ENCODE measurements around the gene INPP5F. TPM values are rescaled to one million over a fixed set of nuclear protein-coding genes. Genes with fewer than 3 reads are reported as not detected.

The INPP5F gene
- total RNA-seq, 1 donor from 2014 or later: 11.5 TPM

DNA sequence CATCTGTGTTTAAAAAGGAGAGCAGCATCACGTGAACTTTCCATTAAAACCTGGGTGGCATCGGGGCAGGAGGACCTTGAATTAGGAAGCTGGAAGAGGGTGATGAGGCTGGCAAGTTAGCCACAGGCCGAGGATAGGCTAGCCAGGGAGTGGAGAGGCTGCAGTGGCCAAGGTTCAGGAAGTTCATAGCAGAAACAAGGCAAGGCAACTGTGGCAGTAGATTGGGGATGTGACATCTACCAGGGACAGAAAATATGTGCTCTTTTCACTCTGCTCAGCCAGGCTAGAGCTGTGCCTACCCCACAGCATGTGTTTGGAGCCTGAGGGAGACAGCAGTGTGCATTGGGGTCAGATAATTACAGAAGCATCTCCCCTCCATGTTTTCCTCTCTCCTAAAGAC is 2.2 kb upstream of the INPP5F start:
- no peaks in the 10 kb centered on the region for H3K36me3 ChIP-seq (ENCODE audit: control insufficient read depth in 3 of 3, insufficient read depth in 3 of 3, low read length in 3 of 3)
- no peaks in the 10 kb centered on the region for H3K9me3 ChIP-seq (ENCODE audit: control insufficient read depth in 3 of 3, low read length in 3 of 3)

GRCh38 chr10:119724593-119725516 is 995 bp upstream of the INPP5F start:
- Histone ChIP-seq H3K4me1 (ENCODE audit: control insufficient read depth in 3 of 3, insufficient read depth in 3 of 3, low read length in 3 of 3) (peaks cover 18 to 25% (median 21%) of the 10 kb centered on the region in 3 donors), H3K9me3 (ENCODE audit: control insufficient read depth in 3 of 3, low read length in 3 of 3) (no peaks in the 10 kb centered on the region), H3K36me3 (ENCODE audit: control insufficient read depth in 3 of 3, insufficient read depth in 3 of 3, low read length in 3 of 3) (no peaks in the 10 kb centered on the region), H3K27ac (ENCODE audit: low read depth, low read length) (peak overlapping the region; percentile 96), H3K9ac (ENCODE audit: low read depth in 1 of 3, low read length in 3 of 3) (peak overlapping the region; percentile 91 to 96 (median 92)), H3K27me3 (ENCODE audit: control insufficient read depth in 3 of 3, insufficient read depth in 3 of 3, low read length in 3 of 3) (no peaks in the 10 kb centered on the region), H3K4me3 (ENCODE audit: low read length in 3 of 3) (peak overlapping the region; percentile 82 to 89 (median 86))

More for the DNA sequence above, 2.2 kb upstream of the INPP5F start:
- Histone ChIP-seq H3K4me1 (ENCODE audit: control insufficient read depth in 3 of 3, insufficient read depth in 3 of 3, low read length in 3 of 3) (peaks cover 18 to 25% (median 21%) of the 10 kb centered on the region in 3 donors), H3K9ac (ENCODE audit: low read depth in 1 of 3, low read length in 3 of 3) (peak overlapping the region in 1 of 3 donors; percentile 33), H3K4me3 (ENCODE audit: low read length in 3 of 3) (no peak overlapping the region), H3K27me3 (ENCODE audit: control insufficient read depth in 3 of 3, insufficient read depth in 3 of 3, low read length in 3 of 3) (no peaks in the 10 kb centered on the region), H3K27ac (ENCODE audit: low read depth, low read length) (no peak overlapping the region)

- Histone ChIP-seq H3K36me3 (ENCODE audit: control insufficient read depth in 3 of 3, insufficient read depth in 3 of 3, low read length in 3 of 3) (no peaks in the 10 kb centered on the region), H3K9me3 (ENCODE audit: control insufficient read depth in 3 of 3, low read length in 3 of 3) (no peaks in the 10 kb centered on the region), H3K27ac (ENCODE audit: low read depth, low read length) (peak overlapping the region; percentile 96), H3K4me1 (ENCODE audit: control insufficient read depth in 3 of 3, insufficient read depth in 3 of 3, low read length in 3 of 3) (peaks cover 18 to 25% (median 21%) of the 10 kb centered on the region in 3 donors), H3K4me3 (ENCODE audit: low read length in 3 of 3) (peak overlapping the region; percentile 82 to 89 (median 86)), H3K27me3 (ENCODE audit: control insufficient read depth in 3 of 3, insufficient read depth in 3 of 3, low read length in 3 of 3) (no peaks in the 10 kb centered on the region), H3K9ac (ENCODE audit: low read depth in 1 of 3, low read length in 3 of 3) (peak overlapping the region; percentile 91 to 96 (median 92))
Measured at GRCh38 chr10:119725517-119725827, 378 bp upstream of the INPP5F start.

DNA sequence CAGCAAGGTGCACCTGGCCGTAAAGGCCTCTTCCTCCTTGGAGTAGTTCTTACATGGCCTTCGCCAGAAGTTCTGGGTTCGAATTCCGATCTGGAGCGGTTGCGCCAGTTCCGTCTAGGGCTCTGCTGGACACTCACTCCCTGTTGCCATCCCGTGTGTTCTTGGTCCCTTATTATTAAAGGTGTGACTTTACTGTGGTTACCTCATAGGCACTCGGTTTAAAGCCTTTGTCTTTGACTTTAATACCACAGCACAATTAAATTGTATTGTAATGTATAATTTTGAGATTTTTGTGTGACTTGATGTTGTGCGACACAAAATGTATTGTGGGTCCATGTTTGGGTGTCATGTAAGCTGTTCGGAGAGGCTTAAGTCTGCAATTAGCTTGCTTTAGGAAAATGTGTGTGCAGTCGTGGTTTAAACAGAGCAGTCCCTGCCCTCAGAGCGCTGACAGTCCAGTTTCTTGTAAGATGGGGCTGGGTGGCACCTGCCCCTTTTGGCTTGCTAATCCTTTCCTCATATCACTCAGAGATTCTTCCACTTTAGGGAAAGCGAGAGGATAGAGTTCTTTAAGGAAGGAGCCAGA is 919 bp downstream of the INPP5F start:
- peak overlapping the region; percentile 84 to 87 (median 84) for H3K9ac ChIP-seq (ENCODE audit: low read depth in 1 of 3, low read length in 3 of 3)
- H3K9me3 ChIP-seq (ENCODE audit: control insufficient read depth in 3 of 3, low read length in 3 of 3): no peaks in the 10 kb centered on the region
- peaks cover 18 to 25% (median 21%) of the 10 kb centered on the region in 3 donors for H3K4me1 ChIP-seq (ENCODE audit: control insufficient read depth in 3 of 3, insufficient read depth in 3 of 3, low read length in 3 of 3)
- peak overlapping the region; percentile 73 for H3K27ac ChIP-seq (ENCODE audit: low read depth, low read length)
- peak overlapping the region; percentile 80 to 87 (median 81) for H3K4me3 ChIP-seq (ENCODE audit: low read length in 3 of 3)
- no peaks in the 10 kb centered on the region for H3K27me3 ChIP-seq (ENCODE audit: control insufficient read depth in 3 of 3, insufficient read depth in 3 of 3, low read length in 3 of 3)
- no peaks in the 10 kb centered on the region for H3K36me3 ChIP-seq (ENCODE audit: control insufficient read depth in 3 of 3, insufficient read depth in 3 of 3, low read length in 3 of 3)

DNA sequence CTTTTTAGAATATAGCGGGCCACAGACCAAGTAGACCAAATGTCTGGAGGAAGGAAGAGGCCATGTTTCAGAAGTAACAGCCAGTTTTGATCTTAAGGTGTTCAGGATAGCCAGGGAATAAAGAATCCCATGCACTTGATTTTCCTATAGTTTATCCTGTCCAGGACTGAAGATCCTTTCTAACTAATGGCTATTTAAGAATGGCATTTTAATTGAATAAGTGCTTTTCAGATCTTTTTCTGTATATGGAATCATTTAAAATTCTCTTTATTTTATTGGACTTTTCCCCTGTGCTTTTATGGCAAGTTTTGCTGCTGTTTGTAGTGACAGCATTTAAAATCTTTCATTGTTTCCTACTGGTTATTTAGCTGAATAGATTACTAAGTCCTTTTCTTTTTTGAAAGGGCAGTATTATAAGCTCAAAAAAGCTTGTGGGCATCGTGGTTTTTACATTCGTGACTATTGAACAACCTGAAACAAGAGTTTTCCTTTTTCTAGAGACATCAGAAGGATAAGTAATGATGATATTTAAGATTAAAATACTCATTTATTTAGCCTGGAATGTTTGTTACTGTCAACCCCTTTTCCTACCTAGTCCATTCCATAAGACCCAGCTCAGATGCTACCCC is 2.4 kb downstream of the INPP5F start:
- Histone ChIP-seq H3K9me3 (ENCODE audit: control insufficient read depth in 3 of 3, low read length in 3 of 3) (no peaks in the 10 kb centered on the region), H3K4me3 (ENCODE audit: low read length in 3 of 3) (no peak overlapping the region), H3K36me3 (ENCODE audit: control insufficient read depth in 3 of 3, insufficient read depth in 3 of 3, low read length in 3 of 3) (no peaks in the 10 kb centered on the region), H3K27me3 (ENCODE audit: control insufficient read depth in 3 of 3, insufficient read depth in 3 of 3, low read length in 3 of 3) (no peaks in the 10 kb centered on the region), H3K4me1 (ENCODE audit: control insufficient read depth in 3 of 3, insufficient read depth in 3 of 3, low read length in 3 of 3) (peaks cover 18 to 28% (median 21%) of the 10 kb centered on the region in 3 donors), H3K9ac (ENCODE audit: low read depth in 1 of 3, low read length in 3 of 3) (peak overlapping the region in 1 of 3 donors; percentile 3), H3K27ac (ENCODE audit: low read depth, low read length) (no peak overlapping the region)

DNA sequence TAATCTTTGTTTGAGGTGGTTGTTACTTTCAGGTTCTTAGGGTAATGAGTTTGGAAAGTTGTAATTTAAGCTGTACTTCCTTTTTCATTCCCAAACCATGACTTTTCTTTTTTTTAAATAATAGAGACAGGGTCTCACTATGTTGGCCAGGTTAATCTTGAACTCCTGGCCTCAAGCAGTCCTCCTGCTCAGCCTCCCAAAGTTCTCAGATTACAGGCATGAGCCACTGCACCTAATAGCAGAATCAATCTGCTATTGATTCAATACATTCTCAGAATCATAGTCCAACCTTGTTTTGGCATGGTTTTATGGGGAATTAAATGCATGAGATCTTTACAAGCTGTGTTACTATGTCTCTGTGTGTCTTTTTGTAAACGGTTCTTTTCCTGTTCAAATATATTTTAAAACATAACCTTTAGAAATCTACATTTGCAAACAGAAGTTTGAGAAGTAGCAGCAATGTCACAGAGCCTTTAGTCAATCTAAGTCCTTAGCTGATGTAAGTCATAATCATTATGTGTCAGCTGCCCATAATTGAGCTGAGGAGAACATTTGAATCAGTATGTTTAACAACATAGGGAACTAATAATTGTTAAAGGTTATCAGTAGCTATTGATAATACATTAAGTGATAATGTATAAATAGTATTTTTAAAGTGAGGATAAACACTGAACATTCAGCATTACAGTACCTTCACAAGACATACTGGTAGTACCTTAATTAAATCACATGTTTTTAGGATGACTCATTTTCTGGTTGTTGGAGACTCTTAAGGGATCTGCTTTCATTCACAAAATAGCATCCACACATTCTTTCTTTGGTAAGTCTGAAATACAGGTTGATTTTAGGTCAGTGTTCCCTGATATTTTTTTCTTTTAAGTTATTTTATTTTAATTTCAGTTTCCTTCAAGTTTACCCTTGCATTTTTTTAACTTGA is 8.8 kb downstream of the INPP5F start:
- Histone ChIP-seq H3K27me3 (ENCODE audit: control insufficient read depth in 3 of 3, insufficient read depth in 3 of 3, low read length in 3 of 3) (no peaks in the 10 kb centered on the region), H3K9ac (ENCODE audit: low read depth in 1 of 3, low read length in 3 of 3) (no peak overlapping the region), H3K27ac (ENCODE audit: low read depth, low read length) (no peak overlapping the region), H3K4me3 (ENCODE audit: low read length in 3 of 3) (no peak overlapping the region), H3K4me1 (ENCODE audit: control insufficient read depth in 3 of 3, insufficient read depth in 3 of 3, low read length in 3 of 3) (peaks cover 5 to 25% (median 5%) of the 10 kb centered on the region in 3 donors), H3K9me3 (ENCODE audit: control insufficient read depth in 3 of 3, low read length in 3 of 3) (no peaks in the 10 kb centered on the region), H3K36me3 (ENCODE audit: control insufficient read depth in 3 of 3, insufficient read depth in 3 of 3, low read length in 3 of 3) (no peaks in the 10 kb centered on the region)

DNA sequence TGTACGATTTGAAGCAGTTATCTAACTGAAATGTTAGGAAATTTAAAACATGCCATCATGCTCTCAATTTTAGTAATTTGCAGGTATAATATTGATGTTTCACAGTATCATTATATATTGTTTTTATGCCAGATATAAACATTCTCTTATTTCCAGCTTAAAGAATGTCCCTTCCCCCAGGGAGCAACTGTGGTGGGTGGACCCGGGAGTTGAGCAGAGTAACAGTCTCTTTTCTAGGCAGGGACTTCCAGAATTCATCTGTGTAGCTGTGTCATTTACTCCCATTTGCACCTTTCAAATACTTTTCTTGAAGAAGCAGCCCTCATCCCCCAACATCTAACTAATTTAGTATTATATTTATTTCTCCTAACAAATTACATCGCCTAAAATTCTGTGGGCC is 9.6 kb downstream of the INPP5F start:
- H3K9me3 ChIP-seq (ENCODE audit: control insufficient read depth in 3 of 3, low read length in 3 of 3): no peaks in the 10 kb centered on the region
- no peak overlapping the region for H3K9ac ChIP-seq (ENCODE audit: low read depth in 1 of 3, low read length in 3 of 3)
- peaks cover 5 to 25% (median 5%) of the 10 kb centered on the region in 3 donors for H3K4me1 ChIP-seq (ENCODE audit: control insufficient read depth in 3 of 3, insufficient read depth in 3 of 3, low read length in 3 of 3)
- no peak overlapping the region for H3K27ac ChIP-seq (ENCODE audit: low read depth, low read length)
- no peak overlapping the region for H3K4me3 ChIP-seq (ENCODE audit: low read length in 3 of 3)
- no peaks in the 10 kb centered on the region for H3K27me3 ChIP-seq (ENCODE audit: control insufficient read depth in 3 of 3, insufficient read depth in 3 of 3, low read length in 3 of 3)
- no peaks in the 10 kb centered on the region for H3K36me3 ChIP-seq (ENCODE audit: control insufficient read depth in 3 of 3, insufficient read depth in 3 of 3, low read length in 3 of 3)

DNA sequence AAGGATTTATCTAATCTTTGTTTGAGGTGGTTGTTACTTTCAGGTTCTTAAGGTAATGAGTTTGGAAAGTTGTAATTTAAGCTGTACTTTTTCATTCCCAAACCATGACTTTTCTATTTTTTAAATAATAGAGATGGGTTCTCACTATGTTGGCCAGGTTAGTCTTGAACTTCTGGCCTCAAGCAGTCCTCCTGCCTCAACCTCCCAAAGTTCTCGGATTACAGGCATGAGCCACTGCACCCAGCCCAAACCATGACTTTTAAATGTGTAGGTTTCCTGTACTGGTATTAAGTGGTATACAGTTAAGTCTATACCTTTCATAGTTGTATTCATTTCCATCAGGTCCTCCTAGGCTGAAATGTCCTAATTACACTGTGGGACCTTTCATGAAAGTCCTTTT is 10.4 kb downstream of the INPP5F start:
- Histone ChIP-seq H3K27me3 (ENCODE audit: control insufficient read depth in 3 of 3, insufficient read depth in 3 of 3, low read length in 3 of 3) (no peaks in the 10 kb centered on the region), H3K36me3 (ENCODE audit: control insufficient read depth in 3 of 3, insufficient read depth in 3 of 3, low read length in 3 of 3) (no peaks in the 10 kb centered on the region), H3K9me3 (ENCODE audit: control insufficient read depth in 3 of 3, low read length in 3 of 3) (no peaks in the 10 kb centered on the region), H3K9ac (ENCODE audit: low read depth in 1 of 3, low read length in 3 of 3) (no peak overlapping the region), H3K27ac (ENCODE audit: low read depth, low read length) (no peak overlapping the region), H3K4me1 (ENCODE audit: control insufficient read depth in 3 of 3, insufficient read depth in 3 of 3, low read length in 3 of 3) (peaks cover 5 to 25% (median 5%) of the 10 kb centered on the region in 3 donors), H3K4me3 (ENCODE audit: low read length in 3 of 3) (no peak overlapping the region)

DNA sequence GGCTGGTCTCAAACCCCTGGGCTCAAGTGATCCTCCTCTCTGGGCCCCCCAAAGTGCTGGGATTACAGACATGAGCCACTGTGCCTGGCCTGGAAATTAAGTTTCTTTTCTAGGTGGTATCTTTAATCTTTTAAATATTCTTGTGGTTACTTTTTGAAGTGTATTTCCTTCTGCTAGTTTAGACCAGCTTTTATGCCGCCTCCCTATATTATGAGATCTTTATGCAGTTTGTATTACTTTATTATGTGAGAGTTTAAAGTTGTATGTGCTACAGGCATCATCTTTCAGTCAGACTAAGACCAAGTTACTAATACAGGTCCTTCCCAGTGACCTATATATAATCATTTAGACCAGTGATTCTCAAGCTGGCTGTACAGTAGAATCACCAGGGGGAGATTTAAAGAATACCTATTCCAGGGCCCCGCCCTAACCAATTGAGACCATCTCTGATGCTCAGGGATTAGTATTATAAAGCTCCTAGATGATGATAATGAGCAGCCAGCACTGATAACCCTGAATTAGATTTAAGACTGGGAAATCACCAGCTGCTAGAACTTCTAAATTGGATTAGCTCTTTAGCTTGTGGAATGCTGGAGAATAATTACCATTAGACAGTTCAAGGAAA is 11.3 kb downstream of the INPP5F start:
- no peak overlapping the region for H3K9ac ChIP-seq (ENCODE audit: low read depth in 1 of 3, low read length in 3 of 3)
- H3K36me3 ChIP-seq (ENCODE audit: control insufficient read depth in 3 of 3, insufficient read depth in 3 of 3, low read length in 3 of 3): no peaks in the 10 kb centered on the region
- no peak overlapping the region for H3K4me3 ChIP-seq (ENCODE audit: low read length in 3 of 3)
- no peak overlapping the region for H3K27ac ChIP-seq (ENCODE audit: low read depth, low read length)
- no peaks in the 10 kb centered on the region for H3K9me3 ChIP-seq (ENCODE audit: control insufficient read depth in 3 of 3, low read length in 3 of 3)
- peaks cover 5 to 25% (median 5%) of the 10 kb centered on the region in 3 donors for H3K4me1 ChIP-seq (ENCODE audit: control insufficient read depth in 3 of 3, insufficient read depth in 3 of 3, low read length in 3 of 3)
- no peaks in the 10 kb centered on the region for H3K27me3 ChIP-seq (ENCODE audit: control insufficient read depth in 3 of 3, insufficient read depth in 3 of 3, low read length in 3 of 3)
